Cardiac muscle cell (in vitro differentiated cells and primary cell): ENCODE data around the gene JMJD1C. TPM values are rescaled to one million over a fixed set of nuclear protein-coding genes. Genes with fewer than 3 reads are reported as not detected.
A peak's percentile ranks its signal among the peaks of the same experiment; 100 is the strongest.

Experiments used
- DNase-seq, 2 donors: peaks; one replicate each; pipeline versions ENCODE4 v3.0.0 to v3.0.0-alpha.2; 2010 to 2017; ENCODE audit warnings: low read depth in 1 of 2, low spot score in 1 of 2
- H3K27ac ChIP-seq: fragments of 200-600 bp; sonication (generic); 2 replicates; pipeline ENCODE4 v1.5.1; 2016
- H3K27me3 ChIP-seq: fragments of 200-600 bp; sonication (generic); 2 replicates; pipeline ENCODE4 v1.6.0; 2016; ENCODE audit warnings: control low read depth
- H3K36me3 ChIP-seq: fragments of 200-600 bp; sonication (generic); 2 replicates; pipeline ENCODE4 v1.5.1; 2016; ENCODE audit warnings: control low read depth
- H3K4me1 ChIP-seq: fragments of 200-600 bp; sonication (generic); 2 replicates; pipeline ENCODE4 v1.8.1; 2017; ENCODE audit warnings: low read depth, mild to moderate bottlenecking, mixed run types
- H3K4me3 ChIP-seq: fragments of 200-600 bp; sonication (generic); 2 replicates; pipeline ENCODE4 v1.5.1; 2016; ENCODE audit warnings: mild to moderate bottlenecking
- H3K9me3 ChIP-seq: fragments of 200-600 bp; sonication (generic); 2 replicates; pipeline ENCODE4 v1.5.1; 2017; ENCODE audit warnings: low read depth, mild to moderate bottlenecking, control low read depth
- polyA plus RNA-seq: library from polyadenylated mRNA; unstranded; fragments of >200 nt; fragmentation: Nextera tagmentation; extraction: Ambion mirVana; gene quantifications from 2 replicates; pipeline ENCODE4 v1.2.1, GENCODE V29; 2016
- total RNA-seq: library from RNA; depleted of rRNA; stranded (reverse); fragments of >200 nt; gene quantifications from 2 replicates; pipeline ENCODE4 v1.2.3, GENCODE V29; 2016
- TF ChIP-seq, protein P1 (sequence below): IDR thresholded peaks from 2 replicates; pipeline ENCODE4 v1.5.1; 2012; ENCODE audit warnings: low read depth, mild to moderate bottlenecking, low read length

Gene JMJD1C
- total and polyA plus RNA-seq, 2 experiments from 2014 or later = 59.1 to 144 TPM

DNA sequence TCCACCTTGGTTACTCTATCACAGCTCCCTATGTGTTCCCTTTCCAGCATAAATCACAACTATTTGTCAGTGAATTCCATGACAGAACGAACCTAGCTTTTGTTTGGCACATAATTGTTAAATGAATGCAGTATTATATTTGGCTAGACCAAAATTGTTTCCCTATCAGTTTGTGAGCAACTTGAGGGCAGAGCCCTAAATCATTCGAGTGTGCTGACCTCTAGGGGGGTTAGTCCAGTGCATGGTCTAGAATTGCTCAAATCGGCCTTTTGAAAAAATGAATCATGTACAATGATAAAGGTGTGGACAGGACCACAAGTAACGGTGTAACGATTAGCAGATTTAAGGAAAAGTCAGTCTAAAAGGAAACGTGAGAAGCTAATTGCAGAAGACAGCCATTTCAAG lies 333.1 kb downstream of the JMJD1C start:
- peaks cover 6% of the 10 kb centered on the region for H3K4me1 ChIP-seq
- H3K9me3 ChIP-seq = no peaks in the 10 kb centered on the region
- H3K36me3 ChIP-seq = no peaks in the 10 kb centered on the region
- DNase-seq = no peak
- H3K27ac ChIP-seq = peak overlapping the region; percentile 20
- TF ChIP-seq, protein P1, sequence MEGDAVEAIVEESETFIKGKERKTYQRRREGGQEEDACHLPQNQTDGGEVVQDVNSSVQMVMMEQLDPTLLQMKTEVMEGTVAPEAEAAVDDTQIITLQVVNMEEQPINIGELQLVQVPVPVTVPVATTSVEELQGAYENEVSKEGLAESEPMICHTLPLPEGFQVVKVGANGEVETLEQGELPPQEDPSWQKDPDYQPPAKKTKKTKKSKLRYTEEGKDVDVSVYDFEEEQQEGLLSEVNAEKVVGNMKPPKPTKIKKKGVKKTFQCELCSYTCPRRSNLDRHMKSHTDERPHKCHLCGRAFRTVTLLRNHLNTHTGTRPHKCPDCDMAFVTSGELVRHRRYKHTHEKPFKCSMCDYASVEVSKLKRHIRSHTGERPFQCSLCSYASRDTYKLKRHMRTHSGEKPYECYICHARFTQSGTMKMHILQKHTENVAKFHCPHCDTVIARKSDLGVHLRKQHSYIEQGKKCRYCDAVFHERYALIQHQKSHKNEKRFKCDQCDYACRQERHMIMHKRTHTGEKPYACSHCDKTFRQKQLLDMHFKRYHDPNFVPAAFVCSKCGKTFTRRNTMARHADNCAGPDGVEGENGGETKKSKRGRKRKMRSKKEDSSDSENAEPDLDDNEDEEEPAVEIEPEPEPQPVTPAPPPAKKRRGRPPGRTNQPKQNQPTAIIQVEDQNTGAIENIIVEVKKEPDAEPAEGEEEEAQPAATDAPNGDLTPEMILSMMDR = no peak
- no peak overlapping the region for H3K4me3 ChIP-seq
- no peaks in the 10 kb centered on the region for H3K27me3 ChIP-seq

DNA sequence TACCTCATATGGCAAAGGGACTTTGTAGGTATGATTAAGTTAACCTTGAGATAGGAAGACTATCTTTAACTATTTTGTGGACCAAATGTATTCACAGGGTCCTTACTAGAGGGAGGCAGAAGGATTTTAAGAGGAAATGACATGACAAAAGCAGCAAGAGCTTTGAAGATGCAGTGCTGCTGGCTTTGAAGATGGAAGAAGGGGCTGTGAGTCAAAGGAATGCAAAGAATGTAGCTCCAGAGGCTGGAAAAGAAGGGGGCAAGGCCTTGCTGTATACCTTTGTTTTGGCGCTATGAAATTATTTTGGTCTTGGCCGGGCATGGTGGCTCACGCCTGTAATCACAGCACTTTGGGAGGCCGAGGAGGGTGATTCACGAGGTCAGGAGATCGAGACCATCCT lies 335.9 kb downstream of the JMJD1C start:
- no peaks in the 10 kb centered on the region for H3K9me3 ChIP-seq
- H3K36me3 ChIP-seq = no peaks in the 10 kb centered on the region
- no peak overlapping the region for H3K4me3 ChIP-seq
- TF ChIP-seq, protein P1 = no peak
- peaks cover 6% of the 10 kb centered on the region for H3K4me1 ChIP-seq
- DNase-seq = no peak
- H3K27me3 ChIP-seq = no peaks in the 10 kb centered on the region
- no peak overlapping the region for H3K27ac ChIP-seq

DNA sequence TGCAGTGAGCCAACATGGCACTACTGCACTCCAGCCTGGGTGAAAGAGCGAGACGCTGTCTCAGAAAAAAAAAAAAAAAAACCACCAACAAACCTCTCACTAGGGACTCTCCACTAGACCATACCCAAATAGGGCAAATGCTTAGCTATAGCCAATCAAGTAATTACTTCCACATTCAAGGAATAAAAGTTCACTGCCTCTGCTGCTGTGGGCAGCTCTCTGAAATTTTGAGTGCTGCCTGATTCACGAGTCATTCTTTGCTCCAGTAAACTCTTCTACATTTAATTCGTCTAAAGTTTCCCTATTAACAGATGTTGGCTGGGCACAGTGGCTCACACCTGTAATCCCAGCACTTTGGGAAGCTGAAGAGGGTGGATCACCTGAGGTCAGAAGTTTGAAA lies 337.3 kb downstream of the JMJD1C start:
- Histone ChIP-seq H3K27ac (no peak overlapping the region), H3K36me3 (no peaks in the 10 kb centered on the region), H3K27me3 (no peaks in the 10 kb centered on the region), H3K9me3 (no peaks in the 10 kb centered on the region), H3K4me3 (no peak overlapping the region), H3K4me1 (no peaks in the 10 kb centered on the region)
- TF ChIP-seq, protein P1 = no peak
- DNase-seq = no peak

DNA sequence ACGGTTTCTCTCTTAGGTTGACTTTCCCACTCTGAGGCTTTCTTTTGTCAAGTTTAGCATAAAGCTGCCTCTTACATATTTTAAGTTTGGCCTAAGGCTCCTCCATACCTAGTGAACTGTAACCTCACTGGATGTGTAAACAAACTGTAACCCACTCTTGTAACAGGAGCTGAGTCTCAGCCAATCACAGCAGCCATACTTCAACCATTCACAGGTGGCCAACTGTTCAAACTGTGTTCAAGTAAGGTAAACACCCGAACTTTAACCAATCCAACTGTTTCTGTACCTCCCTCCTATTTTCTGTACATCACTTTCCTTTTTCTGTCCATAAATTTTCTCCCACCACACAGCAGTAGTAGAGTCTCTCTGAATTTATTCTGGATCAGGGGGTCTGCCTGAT lies 340.3 kb downstream of the JMJD1C start:
- TF ChIP-seq, protein P1 = no peak
- no peaks in the 10 kb centered on the region for H3K27me3 ChIP-seq
- H3K36me3 ChIP-seq = no peaks in the 10 kb centered on the region
- H3K27ac ChIP-seq = no peak overlapping the region
- DNase-seq = no peak
- H3K4me1 ChIP-seq = no peaks in the 10 kb centered on the region
- H3K9me3 ChIP-seq = no peaks in the 10 kb centered on the region
- H3K4me3 ChIP-seq = no peak overlapping the region

DNA sequence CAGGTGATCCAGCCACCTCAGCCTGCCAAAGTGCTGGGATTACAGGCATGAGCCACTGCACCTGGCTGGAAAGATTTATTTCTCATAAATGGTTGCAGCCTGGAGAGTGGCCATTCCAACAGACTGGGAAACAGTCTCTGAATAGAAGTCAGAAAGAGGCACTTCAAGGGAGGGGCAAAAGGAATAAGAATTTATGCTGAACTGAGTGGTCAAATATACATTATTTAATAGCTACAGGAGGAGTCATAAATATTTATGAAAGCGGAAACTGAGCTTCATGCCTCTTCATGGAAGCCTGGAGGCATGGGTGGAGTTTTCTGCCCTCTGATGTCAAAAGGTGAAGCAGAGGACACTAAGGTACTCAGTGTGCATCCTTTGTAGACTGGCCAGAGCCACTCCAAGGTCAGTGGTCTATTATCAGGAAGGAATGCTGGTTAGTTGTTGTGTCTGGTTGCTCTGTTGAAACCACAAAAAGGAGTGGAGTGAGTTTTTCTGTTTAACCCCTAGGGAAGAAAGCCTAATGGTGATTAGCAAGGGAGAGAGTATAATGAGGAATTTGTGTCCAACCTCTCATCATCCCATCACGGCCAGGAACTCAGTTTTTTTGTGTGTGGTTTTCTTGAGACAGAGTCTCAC lies 341.9 kb downstream of the JMJD1C start:
- Histone ChIP-seq H3K4me3 (no peak overlapping the region), H3K27ac (no peak overlapping the region), H3K4me1 (no peaks in the 10 kb centered on the region), H3K27me3 (no peaks in the 10 kb centered on the region), H3K36me3 (no peaks in the 10 kb centered on the region), H3K9me3 (no peaks in the 10 kb centered on the region)
- TF ChIP-seq, protein P1 = no peak
- DNase-seq = peak in 1 of 2 donors; percentile 72

DNA sequence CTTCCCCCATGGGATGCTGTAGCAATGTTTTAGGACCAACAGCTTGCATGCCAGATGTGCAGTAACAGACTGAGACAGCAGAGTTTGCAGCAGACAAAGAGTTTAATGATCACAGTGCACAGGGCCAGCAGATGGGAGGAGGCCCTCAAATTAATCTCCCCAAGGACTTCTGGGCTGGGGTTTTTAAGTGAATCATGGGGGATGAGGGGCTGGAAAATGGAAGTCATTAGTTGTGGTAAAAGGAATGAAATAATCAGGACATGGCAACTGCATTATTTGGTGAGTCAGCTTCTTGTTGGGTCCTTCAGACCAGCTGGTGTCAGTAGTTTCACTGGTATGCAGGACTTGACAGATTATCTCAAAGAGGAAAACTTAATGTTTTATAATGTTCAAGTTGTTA lies 345.2 kb downstream of the JMJD1C start:
- no peaks in the 10 kb centered on the region for H3K27me3 ChIP-seq
- TF ChIP-seq, protein P1 = no peak
- H3K4me1 ChIP-seq = no peaks in the 10 kb centered on the region
- DNase-seq = peak in 1 of 2 donors; percentile 90
- no peaks in the 10 kb centered on the region for H3K9me3 ChIP-seq
- no peak overlapping the region for H3K27ac ChIP-seq
- no peaks in the 10 kb centered on the region for H3K36me3 ChIP-seq
- H3K4me3 ChIP-seq = no peak overlapping the region
